Mucosa of descending colon (tissue), 3 donors: Measurements from ENCODE around the gene CDK17. TPM values are rescaled to one million over a fixed set of nuclear protein-coding genes. Genes with fewer than 3 reads are reported as not detected.

ENCODE experiments used
- ATAC-seq: fragments of 200-7000 bp; cut with Tn5 transposase; one replicate; pipeline ENCODE4 v1.9.1; 2020; ENCODE audit warnings: mild to moderate bottlenecking, moderate library complexity
- DNase-seq, 3 donors: peaks; one replicate each; pipeline ENCODE4 v3.0.0-alpha.2; 2020
- H3K36me3 ChIP-seq: fragments of 200-600 bp; one replicate; pipeline ENCODE4 v1.8.0; 2021; ENCODE audit warnings: low read depth, mild to moderate bottlenecking
- H3K4me1 ChIP-seq: fragments of 200-600 bp; one replicate; pipeline ENCODE4 v1.8.0; 2021; ENCODE audit warnings: low read depth, mild to moderate bottlenecking
- H3K4me3 ChIP-seq: fragments of 200-600 bp; one replicate; pipeline ENCODE4 v1.8.0; 2021; ENCODE audit warnings: mild to moderate bottlenecking
- H3K9me3 ChIP-seq: fragments of 200-600 bp; one replicate; pipeline ENCODE4 v1.8.0; 2021; ENCODE audit warnings: mild to moderate bottlenecking
- intact Hi-C, 2 donors: fragments of 100-400 bp; cut with DNase I in 1 of 2; cut with micrococcal nuclease in 1 of 2; formaldehyde crosslinking; loops; one replicate each; pipeline versions ENCODE4 v1.11.0 to v1.11.1; 2022; cut with DNase I, micrococcal nuclease
- total RNA-seq, 3 donors: library from RNA; stranded (reverse); fragmentation: NEBNext Ultra II Directional in 2 of 3; extraction: Animal tissue kit (Norgen Biotek cat#: 25700) in 2 of 3; gene quantifications; one replicate each; pipeline versions ENCODE4 v1.2.1 to v1.2.4, GENCODE V29; 2021 to 2023
- TF ChIP-seq, protein P1 (sequence below): fragments of 200-600 bp; IDR thresholded peaks from one replicate; pipeline ENCODE4 v1.8.0; 2022; ENCODE audit warnings: antibody characterized with exemption, mild to moderate bottlenecking
- donor health status: DM: no; HTN: no; CAD: no; lungs with moderate emphysema.
- donor health status: DM: no; HTN: no; CAD: no.
- donor health status: DM: no; HTN: yes; CAD: no.

Gene CDK17
- total RNA-seq, 3 donors from 2014 or later: 19.5 to 43.5 (median 24.0) TPM

DNA sequence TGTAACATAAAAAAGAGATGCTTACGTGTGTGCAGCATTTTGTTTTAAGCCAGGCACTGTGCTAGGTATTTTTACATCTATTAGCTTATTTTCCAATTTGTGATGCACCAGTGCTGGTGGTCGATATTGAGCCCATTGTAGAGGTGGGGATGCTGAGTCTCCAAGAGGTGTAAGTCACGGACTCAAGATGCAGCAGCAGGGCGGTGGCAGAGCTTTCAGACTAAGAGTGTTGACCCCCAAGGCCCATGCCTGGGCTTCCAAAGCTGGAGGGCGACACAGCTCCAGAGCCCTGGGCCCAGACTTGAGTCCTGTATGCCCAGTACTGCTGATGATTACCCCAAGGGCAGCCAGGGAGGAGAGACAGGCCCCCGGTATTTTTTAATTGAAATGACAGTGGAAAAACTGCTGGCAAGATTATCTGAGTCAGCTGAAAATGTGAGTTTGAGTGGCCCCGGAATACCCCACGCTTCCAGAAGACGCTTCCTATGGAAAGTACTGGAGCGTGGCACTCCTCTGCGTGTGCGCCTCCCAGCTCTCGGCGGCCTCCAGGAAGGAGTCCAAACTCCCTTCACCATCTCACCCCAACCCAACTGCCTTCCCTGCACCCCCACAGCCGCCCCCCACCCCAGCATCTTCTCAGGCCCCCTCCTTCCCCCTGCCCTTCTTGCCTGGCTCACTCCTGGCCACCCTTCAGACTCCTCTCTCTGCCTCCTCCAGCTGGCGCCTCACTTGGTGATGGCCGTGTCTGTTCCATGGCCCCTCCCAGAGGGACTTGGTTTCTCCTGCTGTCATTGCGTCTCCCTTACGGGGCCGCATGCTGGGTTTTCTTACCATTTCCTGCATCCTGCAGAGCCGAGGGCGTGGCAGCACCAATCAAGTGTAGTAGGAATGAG, 165.4 kb downstream of the CDK17 start:
- Histone ChIP-seq H3K36me3 (no peaks in the 10 kb centered on the region), H3K4me1 (peaks cover 18% of the 10 kb centered on the region), H3K9me3 (no peaks in the 10 kb centered on the region), H3K4me3 (no peak overlapping the region)
- DNase-seq (peak in 1 of 3 donors; percentile 28), ATAC-seq (no peak)
- intact Hi-C loops: no loop called here
- TF ChIP-seq, protein P1, sequence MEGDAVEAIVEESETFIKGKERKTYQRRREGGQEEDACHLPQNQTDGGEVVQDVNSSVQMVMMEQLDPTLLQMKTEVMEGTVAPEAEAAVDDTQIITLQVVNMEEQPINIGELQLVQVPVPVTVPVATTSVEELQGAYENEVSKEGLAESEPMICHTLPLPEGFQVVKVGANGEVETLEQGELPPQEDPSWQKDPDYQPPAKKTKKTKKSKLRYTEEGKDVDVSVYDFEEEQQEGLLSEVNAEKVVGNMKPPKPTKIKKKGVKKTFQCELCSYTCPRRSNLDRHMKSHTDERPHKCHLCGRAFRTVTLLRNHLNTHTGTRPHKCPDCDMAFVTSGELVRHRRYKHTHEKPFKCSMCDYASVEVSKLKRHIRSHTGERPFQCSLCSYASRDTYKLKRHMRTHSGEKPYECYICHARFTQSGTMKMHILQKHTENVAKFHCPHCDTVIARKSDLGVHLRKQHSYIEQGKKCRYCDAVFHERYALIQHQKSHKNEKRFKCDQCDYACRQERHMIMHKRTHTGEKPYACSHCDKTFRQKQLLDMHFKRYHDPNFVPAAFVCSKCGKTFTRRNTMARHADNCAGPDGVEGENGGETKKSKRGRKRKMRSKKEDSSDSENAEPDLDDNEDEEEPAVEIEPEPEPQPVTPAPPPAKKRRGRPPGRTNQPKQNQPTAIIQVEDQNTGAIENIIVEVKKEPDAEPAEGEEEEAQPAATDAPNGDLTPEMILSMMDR: no peak

DNA sequence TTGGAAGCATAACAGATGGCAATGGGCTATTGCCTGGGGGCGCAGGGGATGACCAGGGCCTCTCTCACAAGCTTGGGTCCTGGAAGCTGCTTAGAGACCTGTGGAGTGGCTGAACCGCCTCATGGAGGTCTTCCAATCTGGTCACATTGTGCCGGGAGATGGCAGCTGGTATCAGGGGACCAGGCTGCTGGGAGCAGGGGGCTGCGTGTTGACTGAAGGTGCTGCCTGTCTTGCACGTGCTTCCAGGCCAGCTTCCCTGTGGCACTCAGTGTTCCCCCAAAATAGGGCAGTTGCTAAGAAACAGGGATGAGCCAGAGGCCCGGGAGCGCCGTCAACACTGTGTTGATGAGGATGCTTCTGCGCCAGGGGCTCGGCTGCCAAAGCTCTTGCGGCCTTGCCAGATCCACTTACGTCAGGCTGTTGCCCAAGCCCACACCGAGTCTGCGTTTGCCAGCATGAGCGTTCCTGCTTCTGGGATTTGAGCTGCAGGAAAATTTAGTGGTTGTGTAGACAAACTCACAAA, 166.2 kb downstream of the CDK17 start:
- ATAC-seq: peak; percentile 57

DNA sequence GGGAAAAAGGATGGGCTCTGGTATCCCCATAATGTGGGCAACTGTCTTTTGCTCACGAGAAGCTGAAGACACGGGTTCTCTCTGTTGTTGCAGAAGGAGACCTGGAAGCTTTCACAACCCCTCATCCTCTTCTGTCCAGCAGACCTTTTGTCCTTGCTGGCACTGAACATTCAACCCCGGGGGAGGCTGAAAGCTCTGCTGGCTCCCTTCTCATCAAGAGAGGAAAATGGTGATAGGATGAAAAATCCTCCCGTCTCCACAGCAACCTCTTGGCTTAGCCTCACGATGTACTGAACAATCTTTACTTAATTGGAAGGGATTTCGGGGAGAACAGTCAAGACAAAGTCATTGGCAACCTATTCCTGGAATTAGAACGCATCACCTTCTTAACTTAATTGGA, 167.1 kb downstream of the CDK17 start:
- intact Hi-C loops: no loop called here
- Histone ChIP-seq H3K4me3 (no peak overlapping the region), H3K4me1 (peaks cover 14% of the 10 kb centered on the region), H3K36me3 (no peaks in the 10 kb centered on the region), H3K9me3 (no peaks in the 10 kb centered on the region)
- no peak for ATAC-seq
- peak in 1 of 3 donors; percentile 12 for DNase-seq
- TF ChIP-seq, protein P1: no peak

More for the DNA sequence above, 166.2 kb downstream of the CDK17 start:
- Histone ChIP-seq H3K4me3 (no peak overlapping the region), H3K4me1 (peaks cover 18% of the 10 kb centered on the region), H3K36me3 (no peaks in the 10 kb centered on the region), H3K9me3 (no peaks in the 10 kb centered on the region)
- intact Hi-C loops: no loop called here
- TF ChIP-seq, protein P1: no peak
- DNase-seq: peak; percentile 64 to 84 (median 69)

DNA sequence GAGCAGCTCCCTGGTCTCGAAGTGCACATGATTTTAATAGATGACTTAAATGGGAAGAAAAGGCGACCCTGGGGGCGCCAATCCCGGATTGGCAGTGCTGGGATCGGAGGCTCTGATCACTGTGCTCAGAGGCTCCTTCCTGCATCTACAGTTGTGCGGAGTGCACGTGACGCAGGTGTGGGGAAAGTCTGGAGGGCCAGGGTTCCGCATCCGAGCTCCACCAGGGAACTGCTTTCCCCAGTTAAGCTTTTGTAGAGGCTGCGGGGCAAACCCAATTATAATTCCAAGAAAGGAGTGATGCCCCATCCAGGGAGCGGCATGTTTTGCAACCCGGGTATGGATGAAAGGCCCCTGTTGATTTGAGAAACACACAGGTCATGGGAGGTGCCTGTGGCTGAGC, 169.6 kb downstream of the CDK17 start:
- ATAC-seq (no peak), DNase-seq (no peak)
- TF ChIP-seq, protein P1: no peak
- Histone ChIP-seq H3K36me3 (no peaks in the 10 kb centered on the region), H3K9me3 (no peaks in the 10 kb centered on the region), H3K4me1 (peaks cover 6% of the 10 kb centered on the region), H3K4me3 (no peak overlapping the region)
- intact Hi-C loops: no loop called here

DNA sequence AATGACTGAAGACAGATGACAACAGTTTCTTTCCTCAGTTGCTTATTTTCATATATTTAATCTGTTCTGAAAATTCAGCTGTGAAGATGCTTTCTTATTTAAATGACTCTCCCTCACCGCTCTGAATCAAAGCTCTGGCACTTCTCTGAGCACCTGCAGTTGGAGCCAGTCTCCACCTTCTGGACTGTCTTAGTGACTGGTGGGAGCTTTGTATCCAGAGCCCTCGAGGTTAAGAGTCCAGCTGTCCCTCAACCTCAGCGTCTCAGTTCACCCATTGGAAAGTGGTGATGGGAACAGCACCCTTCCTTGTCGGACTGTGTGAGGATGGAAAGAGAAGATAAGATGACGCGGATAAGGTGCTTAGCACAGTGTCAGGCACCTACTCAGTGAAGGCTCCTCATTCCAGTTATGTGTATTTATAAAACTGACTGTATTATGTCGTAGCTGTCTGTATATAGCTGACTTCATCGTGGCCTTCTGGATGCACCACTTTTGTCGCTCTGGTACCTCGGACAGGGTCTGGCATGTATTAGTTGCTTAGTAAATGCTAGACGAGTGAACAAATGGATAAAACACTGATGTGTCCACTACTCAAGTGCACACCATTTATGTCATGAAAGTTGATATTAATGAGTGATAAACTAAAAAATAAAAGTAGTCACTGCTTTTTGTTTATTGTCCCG, 171.5 kb downstream of the CDK17 start:
- Histone ChIP-seq H3K4me3 (no peak overlapping the region), H3K4me1 (no peaks in the 10 kb centered on the region), H3K9me3 (no peaks in the 10 kb centered on the region), H3K36me3 (no peaks in the 10 kb centered on the region)
- TF ChIP-seq, protein P1: no peak
- DNase-seq (no peak), ATAC-seq (no peak)
- intact Hi-C loops: no loop called here

Other genes starting within 250 kb of the CDK17 start
- gene ELK3, start 206.1 kb downstream of the CDK17 start, total RNA-seq: 10 to 100 TPM in 2 of 3 donors, 1 to 10 TPM in 1; 7.6 to 17.2 (median 12.0) TPM
- gene CFAP54, start 89.1 kb upstream of the CDK17 start, total RNA-seq: 1 to 10 TPM in 1 of 3 donors, under 1 TPM in 2; 0.43 to 1.9 (median 0.82) TPM